Measurements from ENCODE around the gene SLC35E2B. TPM values are rescaled to one million over a fixed set of nuclear protein-coding genes. Genes with fewer than 3 reads are reported as not detected.
"Not testable (repeated sequence)": the region's sequence is repeated elsewhere in the genome, so short reads cannot be mapped to it uniquely, and the experiment has no call there.

Gene SLC35E2B
- 10 to 100 TPM; 29.1 to 61.6 (median 45.5) TPM for polyA plus RNA-seq (ENCODE audit: insufficient read length in 10 of 10)
- long read RNA-seq, donor 1, full-length matches to known transcripts, result 6 of 6 reads
- long read RNA-seq, donor 1, partial matches to known transcripts, result 0 of 6 reads
- long read RNA-seq, donor 1, other reads (novel, unspliced or antisense), result 0 of 6 reads
- long read RNA-seq, donor 2, full-length matches to known transcripts, result 2 of 2 reads
- long read RNA-seq, donor 2, partial matches to known transcripts, result 0 of 2 reads
- long read RNA-seq, donor 2, other reads (novel, unspliced or antisense), result 0 of 2 reads
- long read RNA-seq, donor 3, result 0 reads
- long read RNA-seq, donor 4, full-length matches to known transcripts, result 4 of 4 reads
- long read RNA-seq, donor 4, partial matches to known transcripts, result 0 of 4 reads
- long read RNA-seq, donor 4, other reads (novel, unspliced or antisense), result 0 of 4 reads
- long read RNA-seq, donor 5, full-length matches to known transcripts, result 6 of 13 reads
- long read RNA-seq, donor 5, partial matches to known transcripts, result 7 of 13 reads
- long read RNA-seq, donor 5, other reads (novel, unspliced or antisense), result 0 of 13 reads
- long read RNA-seq, donor 6, full-length matches to known transcripts, result 4 of 4 reads
- long read RNA-seq, donor 6, partial matches to known transcripts, result 0 of 4 reads
- long read RNA-seq, donor 6, other reads (novel, unspliced or antisense), result 0 of 4 reads
- long read RNA-seq, donor 7, full-length matches to known transcripts, result 10 of 10 reads
- long read RNA-seq, donor 7, partial matches to known transcripts, result 0 of 10 reads
- long read RNA-seq, donor 7, other reads (novel, unspliced or antisense), result 0 of 10 reads
- long read RNA-seq, donor 8, full-length matches to known transcripts, result 7 of 25 reads
- long read RNA-seq, donor 8, partial matches to known transcripts, result 18 of 25 reads
- long read RNA-seq, donor 8, other reads (novel, unspliced or antisense), result 0 of 25 reads
- long read RNA-seq, donor 9, full-length matches to known transcripts, result 1 of 1 reads
- long read RNA-seq, donor 9, partial matches to known transcripts, result 0 of 1 reads
- long read RNA-seq, donor 9, other reads (novel, unspliced or antisense), result 0 of 1 reads

- DNase-seq, result peak; percentile 90 to 97 (median 96)
Observed at GRCh38 chr1:1692714-1693647, at the start of gene SLC35E2B. TSS of gene SLC35E2B (minus strand) at chr1:1692795. CDS start at chr1:1676699, 16,096 bp downstream.

- DNase-seq, result peak in 1 of 3 donors; percentile 39
Observed at GRCh38 chr1:1741013-1741412, 48.4 kb upstream of the SLC35E2B start.

GRCh38 chr1:1738799-1739337, 46.3 kb upstream of the SLC35E2B start:
- DNase-seq, result not testable (repeated sequence)

- not testable (repeated sequence) for DNase-seq
Observed at GRCh38 chr1:1737675-1738590, 45.3 kb upstream of the SLC35E2B start.

GRCh38 chr1:1732381-1732780, 39.8 kb upstream of the SLC35E2B start:
- DNase-seq, result no peak

GRCh38 chr1:1730870-1731269, 38.3 kb upstream of the SLC35E2B start:
- DNase-seq, result no peak

- not testable (repeated sequence) for DNase-seq
Observed at GRCh38 chr1:1730230-1730629, 37.6 kb upstream of the SLC35E2B start.

- DNase-seq, result not testable (repeated sequence)
Observed at GRCh38 chr1:1729116-1729816, 36.7 kb upstream of the SLC35E2B start.

GRCh38 chr1:1728308-1729005, 35.9 kb upstream of the SLC35E2B start:
- DNase-seq, result peak; percentile 14 to 27 (median 25)

- DNase-seq, result peak in 1 of 3 donors; percentile 1
Observed at GRCh38 chr1:1727131-1727651, 34.6 kb upstream of the SLC35E2B start.

GRCh38 chr1:1726088-1726487, 33.5 kb upstream of the SLC35E2B start:
- not testable (repeated sequence) for DNase-seq

- DNase-seq, result peak; percentile 99 to 100 (median 99)
Observed at GRCh38 chr1:1724035-1724864, 31.7 kb upstream of the SLC35E2B start, which contains the start of gene CDK11A. TSS of gene CDK11A (minus strand) at chr1:1724357. CDS start at chr1:1722818, 1,539 bp downstream.

- DNase-seq, result no peak
Observed at GRCh38 chr1:1721201-1721600, 28.6 kb upstream of the SLC35E2B start.

GRCh38 chr1:1715109-1715883, 22.7 kb upstream of the SLC35E2B start:
- not testable (repeated sequence) for DNase-seq

GRCh38 chr1:1707897-1708296, 15.3 kb upstream of the SLC35E2B start:
- DNase-seq, result not testable (repeated sequence)

- not testable (repeated sequence) for DNase-seq
Observed at GRCh38 chr1:1707241-1707640, 14.6 kb upstream of the SLC35E2B start.
